ENCODE data around the gene CCNY. TPM values are rescaled to one million over a fixed set of nuclear protein-coding genes. Genes with fewer than 3 reads are reported as not detected.

Gene CCNY
- total RNA-seq, 1 experiment from 2014 or later = 62.2 TPM

DNA sequence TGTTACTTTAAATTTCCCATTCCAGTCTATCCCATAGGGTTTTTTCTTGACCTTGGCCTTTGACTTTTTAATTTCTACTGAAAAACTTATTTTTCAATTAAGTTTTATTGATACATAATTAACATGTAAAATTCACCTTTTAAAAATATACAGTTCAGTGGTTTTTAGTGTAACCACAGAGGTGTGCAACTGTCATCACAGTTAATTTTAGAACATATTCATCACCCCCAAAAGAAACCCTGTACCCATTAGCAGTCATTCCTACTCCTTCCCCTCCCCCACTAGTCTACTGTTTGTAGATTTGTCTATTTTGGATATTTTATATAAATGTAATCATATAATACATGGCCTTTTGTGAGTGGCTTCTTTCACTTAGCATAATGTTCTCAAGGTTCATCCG is 172.3 kb downstream of the CCNY start:
- no peak for DNase-seq (ENCODE audit: low read depth, low spot score)
- Histone ChIP-seq H3K9ac (ENCODE audit: low read length) (no peak overlapping the region), H3K4me2 (ENCODE audit: low read length) (no peak overlapping the region), H3K36me3 (ENCODE audit: control insufficient read depth in 1 of 2, insufficient read depth in 2 of 2, low read length in 2 of 2) (no peaks in the 10 kb centered on the region), H2AFZ (ENCODE audit: low read depth, low read length, poor library complexity, severe bottlenecking) (no peak overlapping the region), H3K27me3 (ENCODE audit: insufficient read depth, low read length) (no peaks in the 10 kb centered on the region), H3K9me3 (ENCODE audit: control insufficient read depth in 1 of 2, insufficient read depth in 1 of 2, low read depth in 1 of 2, low read length in 2 of 2) (no peaks in the 10 kb centered on the region), H3K27ac (ENCODE audit: low read depth, low read length) (no peak overlapping the region), H4K20me1 (ENCODE audit: insufficient read depth) (no peaks in the 10 kb centered on the region), H3K79me2 (ENCODE audit: insufficient read depth, low read length) (peaks cover 13% of the 10 kb centered on the region), H3K4me3 (replicated peaks in 1 of 2; ENCODE audit: low read depth in 1 of 2, low read length in 2 of 2) (no peak overlapping the region), H3K9me2 (ENCODE audit: insufficient read depth) (no peaks in the 10 kb centered on the region), H3K4me1 (ENCODE audit: control insufficient read depth in 1 of 2, insufficient read depth in 2 of 2, low read length in 2 of 2) (no peaks in the 10 kb centered on the region)
- ChIA-PET CTCF (no interaction called here), POLR2A (no interaction called here), RAD21 (ENCODE audit: low non-redundant PET in 1 of 2, low total read pairs in 2 of 2, uncharacterized antibody in 2 of 2, unreplicated experiment in 2 of 2) (no interaction called here)
- intact Hi-C loops (cut with micrococcal nuclease) = no loop called here
- TF ChIP-seq, protein P1, sequence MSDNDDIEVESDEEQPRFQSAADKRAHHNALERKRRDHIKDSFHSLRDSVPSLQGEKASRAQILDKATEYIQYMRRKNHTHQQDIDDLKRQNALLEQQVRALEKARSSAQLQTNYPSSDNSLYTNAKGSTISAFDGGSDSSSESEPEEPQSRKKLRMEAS (IDR thresholded peaks at IDR 0.05) = no peak
- TF ChIP-seq YY1 (IDR thresholded peaks at IDR 0.05; ENCODE audit: extremely low read depth, insufficient replicate concordance, low read depth, low read length) = no peak
- BruUV-seq (replicated peaks) = no TSS peak
- no peak for ATAC-seq

DNA sequence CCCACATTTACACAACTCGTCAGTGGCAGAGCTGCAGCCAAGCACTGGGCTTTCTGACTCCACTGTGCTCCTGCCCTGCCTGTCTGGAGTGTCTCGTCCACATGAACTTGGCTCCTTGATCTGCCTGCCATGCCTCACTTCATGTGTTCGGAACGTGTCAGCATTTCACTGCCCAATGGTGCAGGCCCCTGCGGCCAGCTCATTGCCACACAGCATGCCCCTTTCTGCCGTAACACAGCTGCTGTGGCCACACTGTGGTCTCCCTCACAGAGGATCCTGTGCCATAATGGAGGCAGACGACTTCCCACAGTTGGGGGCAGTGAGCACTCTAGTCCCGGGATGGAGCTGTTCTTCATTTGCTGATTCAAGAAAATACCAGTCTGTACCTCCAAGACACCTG is 174.6 kb downstream of the CCNY start:
- no peaks in the 10 kb centered on the region for H4K20me1 ChIP-seq (ENCODE audit: insufficient read depth)
- no TSS peak for BruUV-seq (replicated peaks)
- CTCF ChIA-PET = no interaction called here
- no peak overlapping the region for H3K27ac ChIP-seq (ENCODE audit: low read depth, low read length)
- POLR2A ChIA-PET = no interaction called here
- no peak overlapping the region for H3K9ac ChIP-seq (ENCODE audit: low read length)
- no peaks in the 10 kb centered on the region for H3K36me3 ChIP-seq (ENCODE audit: control insufficient read depth in 1 of 2, insufficient read depth in 2 of 2, low read length in 2 of 2)
- H2AFZ ChIP-seq (ENCODE audit: low read depth, low read length, poor library complexity, severe bottlenecking) = no peak overlapping the region
- no peaks in the 10 kb centered on the region for H3K27me3 ChIP-seq (ENCODE audit: insufficient read depth, low read length)
- H3K9me2 ChIP-seq (ENCODE audit: insufficient read depth) = no peaks in the 10 kb centered on the region
- H3K9me3 ChIP-seq (ENCODE audit: control insufficient read depth in 1 of 2, insufficient read depth in 1 of 2, low read depth in 1 of 2, low read length in 2 of 2) = no peaks in the 10 kb centered on the region
- H3K79me2 ChIP-seq (ENCODE audit: insufficient read depth, low read length) = peaks cover 13% of the 10 kb centered on the region
- H3K4me3 ChIP-seq (replicated peaks in 1 of 2; ENCODE audit: low read depth in 1 of 2, low read length in 2 of 2) = no peak overlapping the region
- ATAC-seq (no peak), DNase-seq (ENCODE audit: low read depth, low spot score) (no peak)
- no peak overlapping the region for H3K4me2 ChIP-seq (ENCODE audit: low read length)
- H3K4me1 ChIP-seq (ENCODE audit: control insufficient read depth in 1 of 2, insufficient read depth in 2 of 2, low read length in 2 of 2) = no peaks in the 10 kb centered on the region
- intact Hi-C loops (cut with micrococcal nuclease) = no loop called here
- RAD21 ChIA-PET (ENCODE audit: low non-redundant PET in 1 of 2, low total read pairs in 2 of 2, uncharacterized antibody in 2 of 2, unreplicated experiment in 2 of 2) = no interaction called here
- TF ChIP-seq, protein P2, sequence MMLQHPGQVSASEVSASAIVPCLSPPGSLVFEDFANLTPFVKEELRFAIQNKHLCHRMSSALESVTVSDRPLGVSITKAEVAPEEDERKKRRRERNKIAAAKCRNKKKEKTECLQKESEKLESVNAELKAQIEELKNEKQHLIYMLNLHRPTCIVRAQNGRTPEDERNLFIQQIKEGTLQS (IDR thresholded peaks at IDR 0.05) = no peak
- TF ChIP-seq ZNF274 (IDR thresholded peaks at IDR 0.05; ENCODE audit: low read depth, low read length) (no peak), TCF7L2 (IDR thresholded peaks at IDR 0.05; ENCODE audit: borderline replicate concordance, extremely low read depth, insufficient read depth, insufficient read length) (no peak), YY1 (IDR thresholded peaks at IDR 0.05; ENCODE audit: extremely low read depth, insufficient replicate concordance, low read depth, low read length) (no peak), POLR2A (IDR thresholded peaks at IDR 0.05; ENCODE audit: borderline replicate concordance, extremely low read depth, insufficient read depth, insufficient read length) (no peak), EZH2phosphoT487 (IDR thresholded peaks at IDR 0.05; ENCODE audit: borderline replicate concordance) (no peak), ELF1 (IDR thresholded peaks at IDR 0.05; ENCODE audit: borderline replicate concordance, low read depth) (no peak), EZH2 (IDR thresholded peaks at IDR 0.05) (no peak), SP1 (IDR thresholded peaks at IDR 0.05; ENCODE audit: low read depth) (no peak), RAD21 (IDR thresholded peaks at IDR 0.05; ENCODE audit: low read depth) (no peak), POLR2AphosphoS5 (IDR thresholded peaks at IDR 0.05; ENCODE audit: low read depth, low read length) (no peak), EGR1 (IDR thresholded peaks at IDR 0.05; ENCODE audit: low read depth) (no peak), JUND (IDR thresholded peaks at IDR 0.05) (no peak), SIN3A (IDR thresholded peaks at IDR 0.05; ENCODE audit: low read depth) (no peak)
- TF ChIP-seq, protein P3, sequence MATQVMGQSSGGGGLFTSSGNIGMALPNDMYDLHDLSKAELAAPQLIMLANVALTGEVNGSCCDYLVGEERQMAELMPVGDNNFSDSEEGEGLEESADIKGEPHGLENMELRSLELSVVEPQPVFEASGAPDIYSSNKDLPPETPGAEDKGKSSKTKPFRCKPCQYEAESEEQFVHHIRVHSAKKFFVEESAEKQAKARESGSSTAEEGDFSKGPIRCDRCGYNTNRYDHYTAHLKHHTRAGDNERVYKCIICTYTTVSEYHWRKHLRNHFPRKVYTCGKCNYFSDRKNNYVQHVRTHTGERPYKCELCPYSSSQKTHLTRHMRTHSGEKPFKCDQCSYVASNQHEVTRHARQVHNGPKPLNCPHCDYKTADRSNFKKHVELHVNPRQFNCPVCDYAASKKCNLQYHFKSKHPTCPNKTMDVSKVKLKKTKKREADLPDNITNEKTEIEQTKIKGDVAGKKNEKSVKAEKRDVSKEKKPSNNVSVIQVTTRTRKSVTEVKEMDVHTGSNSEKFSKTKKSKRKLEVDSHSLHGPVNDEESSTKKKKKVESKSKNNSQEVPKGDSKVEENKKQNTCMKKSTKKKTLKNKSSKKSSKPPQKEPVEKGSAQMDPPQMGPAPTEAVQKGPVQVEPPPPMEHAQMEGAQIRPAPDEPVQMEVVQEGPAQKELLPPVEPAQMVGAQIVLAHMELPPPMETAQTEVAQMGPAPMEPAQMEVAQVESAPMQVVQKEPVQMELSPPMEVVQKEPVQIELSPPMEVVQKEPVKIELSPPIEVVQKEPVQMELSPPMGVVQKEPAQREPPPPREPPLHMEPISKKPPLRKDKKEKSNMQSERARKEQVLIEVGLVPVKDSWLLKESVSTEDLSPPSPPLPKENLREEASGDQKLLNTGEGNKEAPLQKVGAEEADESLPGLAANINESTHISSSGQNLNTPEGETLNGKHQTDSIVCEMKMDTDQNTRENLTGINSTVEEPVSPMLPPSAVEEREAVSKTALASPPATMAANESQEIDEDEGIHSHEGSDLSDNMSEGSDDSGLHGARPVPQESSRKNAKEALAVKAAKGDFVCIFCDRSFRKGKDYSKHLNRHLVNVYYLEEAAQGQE (IDR thresholded peaks at IDR 0.05; ENCODE audit: low read depth) = no peak
- TF ChIP-seq, protein P4, sequence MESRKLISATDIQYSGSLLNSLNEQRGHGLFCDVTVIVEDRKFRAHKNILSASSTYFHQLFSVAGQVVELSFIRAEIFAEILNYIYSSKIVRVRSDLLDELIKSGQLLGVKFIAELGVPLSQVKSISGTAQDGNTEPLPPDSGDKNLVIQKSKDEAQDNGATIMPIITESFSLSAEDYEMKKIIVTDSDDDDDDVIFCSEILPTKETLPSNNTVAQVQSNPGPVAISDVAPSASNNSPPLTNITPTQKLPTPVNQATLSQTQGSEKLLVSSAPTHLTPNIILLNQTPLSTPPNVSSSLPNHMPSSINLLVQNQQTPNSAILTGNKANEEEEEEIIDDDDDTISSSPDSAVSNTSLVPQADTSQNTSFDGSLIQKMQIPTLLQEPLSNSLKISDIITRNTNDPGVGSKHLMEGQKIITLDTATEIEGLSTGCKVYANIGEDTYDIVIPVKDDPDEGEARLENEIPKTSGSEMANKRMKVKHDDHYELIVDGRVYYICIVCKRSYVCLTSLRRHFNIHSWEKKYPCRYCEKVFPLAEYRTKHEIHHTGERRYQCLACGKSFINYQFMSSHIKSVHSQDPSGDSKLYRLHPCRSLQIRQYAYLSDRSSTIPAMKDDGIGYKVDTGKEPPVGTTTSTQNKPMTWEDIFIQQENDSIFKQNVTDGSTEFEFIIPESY (IDR thresholded peaks at IDR 0.05; ENCODE audit: extremely low read depth, insufficient replicate concordance, low read length) = no peak

Measured in HCT116 (cell line).